ENCODE results near the gene KCNAB3.

Gene KCNAB3

DNA sequence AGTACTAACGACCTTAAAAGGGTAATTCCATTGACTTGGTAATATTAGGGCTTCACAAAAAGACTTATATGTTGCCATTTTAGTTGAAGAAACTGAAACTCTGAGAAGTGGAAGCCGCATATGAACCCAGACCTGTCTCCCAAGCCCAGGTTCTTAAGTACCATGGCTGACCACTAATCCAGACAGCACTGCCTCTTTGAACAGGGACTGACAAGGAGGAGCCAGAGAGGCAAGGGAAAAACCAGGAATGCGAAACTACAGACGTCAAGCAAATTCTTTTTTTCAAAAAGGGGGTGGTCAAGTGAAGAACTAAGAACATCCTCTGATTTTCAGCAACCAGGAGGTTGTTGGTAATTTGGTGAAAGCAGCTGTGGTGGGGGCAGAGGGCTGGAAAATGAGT lies 56.6 kb downstream of the KCNAB3 start:
- no peak for DNase-seq

Measured in activated effector memory CD4-positive, alpha-beta T cell treated with Interleukin-2 at 50 U/mL for 16 hours (primary cell).